Measurements from ENCODE around the gene SEMA6A. TPM values are rescaled to one million over a fixed set of nuclear protein-coding genes. Genes with fewer than 3 reads are reported as not detected.

The SEMA6A gene
- polyA plus RNA-seq, 1 donor = 72.5 TPM

- no peak for DNase-seq
Measured at GRCh38 chr5:116495786-116496357, 78.8 kb downstream of the SEMA6A start.

GRCh38 chr5:116494784-116495450, 79.7 kb downstream of the SEMA6A start:
- peak; percentile 71 for DNase-seq

DNA sequence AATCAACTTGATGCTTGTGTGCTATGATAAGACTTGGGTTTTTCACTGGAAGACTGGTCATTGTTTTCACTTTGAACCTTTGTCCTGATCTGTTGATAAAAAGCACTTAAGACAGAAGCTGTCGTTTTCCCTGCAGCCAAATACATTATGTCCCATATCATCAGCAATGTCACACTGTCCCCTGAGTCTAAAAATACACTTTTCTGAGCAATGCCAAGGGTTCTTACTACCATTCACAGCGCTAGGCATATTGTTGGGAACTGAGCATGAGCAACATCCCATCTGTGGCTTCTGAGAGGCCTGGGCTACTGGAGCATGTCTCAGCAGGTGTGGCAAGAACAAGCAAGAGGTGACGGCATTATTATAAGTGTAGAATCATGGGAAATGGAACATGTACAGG, 81.8 kb downstream of the SEMA6A start:
- DNase-seq = no peak

- no peak for DNase-seq
Measured at GRCh38 chr5:116492016-116492623, 82.5 kb downstream of the SEMA6A start.

DNA sequence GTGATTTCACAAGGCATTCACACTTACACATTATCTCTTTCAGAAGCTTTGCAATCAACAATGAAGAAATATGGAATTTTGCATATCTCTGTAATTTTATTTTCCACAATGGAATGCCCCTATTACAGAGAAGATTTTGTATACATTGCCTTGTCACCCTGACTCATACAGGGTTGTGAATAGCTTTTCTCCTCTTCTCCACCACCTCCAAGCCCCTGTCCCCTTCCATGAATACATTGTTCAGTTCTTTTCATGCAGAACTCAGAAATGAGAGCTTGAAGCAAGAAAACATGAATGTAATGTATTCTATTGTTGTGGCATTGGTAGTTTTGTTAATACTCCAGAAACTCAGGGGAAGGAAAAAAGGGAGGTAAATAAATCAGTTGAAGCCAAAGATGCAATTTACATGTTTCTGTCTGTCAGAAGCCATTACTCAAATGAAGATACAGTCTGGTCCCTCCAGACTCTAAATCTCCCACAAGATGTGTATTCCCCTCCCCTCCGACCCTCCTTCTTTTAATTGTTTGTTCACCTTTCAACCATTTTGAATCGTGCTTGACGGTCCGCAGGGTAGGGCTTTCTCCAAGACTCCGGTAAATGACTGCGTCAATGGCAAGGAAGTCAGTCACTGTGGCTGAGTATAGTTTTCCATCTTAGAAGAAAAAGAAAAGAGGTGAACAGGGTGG, 86.1 kb downstream of the SEMA6A start:
- no peak for DNase-seq

GRCh38 chr5:116487045-116487444, 87.6 kb downstream of the SEMA6A start:
- no peak for DNase-seq

DNA sequence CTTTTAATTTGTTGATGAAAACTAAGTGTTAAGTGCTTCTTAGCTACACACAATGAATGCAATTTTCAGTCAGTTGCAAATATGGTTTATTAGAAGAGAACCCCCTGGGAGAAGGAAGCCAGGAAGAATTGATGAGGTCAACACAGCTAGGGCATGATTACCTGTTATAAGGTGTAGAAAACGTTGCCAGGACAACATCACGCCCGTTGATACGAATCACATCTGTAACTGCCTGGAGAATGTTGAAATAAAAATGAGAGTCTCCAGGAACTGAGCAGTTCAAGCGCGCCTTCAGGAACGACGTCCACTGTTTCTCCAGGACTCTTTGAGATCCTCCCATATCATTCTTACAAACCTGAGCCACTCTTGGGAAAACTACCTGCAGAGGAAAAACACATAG, 88.0 kb downstream of the SEMA6A start:
- no peak for DNase-seq

DNA sequence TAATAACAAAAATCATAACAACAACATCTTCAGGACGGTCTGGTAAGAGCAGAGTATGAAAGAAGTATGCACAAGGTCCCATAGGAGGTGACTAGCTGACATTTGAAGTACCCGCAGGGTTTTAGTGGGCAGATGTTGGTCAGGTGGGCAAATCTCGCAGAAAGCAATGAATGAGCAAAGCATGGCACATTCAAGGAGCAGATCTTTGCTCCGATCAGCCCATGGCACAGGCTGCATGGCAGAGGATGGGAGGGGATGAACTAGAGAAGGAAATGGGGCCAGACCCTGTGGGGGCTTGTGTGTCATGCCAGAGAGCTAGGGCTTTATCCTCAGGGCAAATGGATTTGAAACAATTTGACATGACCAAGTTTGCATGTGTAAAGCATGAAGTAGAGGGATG, 90.0 kb downstream of the SEMA6A start:
- no peak for DNase-seq

- no peak for DNase-seq
Measured at GRCh38 chr5:116482394-116482793, 92.2 kb downstream of the SEMA6A start.

DNA sequence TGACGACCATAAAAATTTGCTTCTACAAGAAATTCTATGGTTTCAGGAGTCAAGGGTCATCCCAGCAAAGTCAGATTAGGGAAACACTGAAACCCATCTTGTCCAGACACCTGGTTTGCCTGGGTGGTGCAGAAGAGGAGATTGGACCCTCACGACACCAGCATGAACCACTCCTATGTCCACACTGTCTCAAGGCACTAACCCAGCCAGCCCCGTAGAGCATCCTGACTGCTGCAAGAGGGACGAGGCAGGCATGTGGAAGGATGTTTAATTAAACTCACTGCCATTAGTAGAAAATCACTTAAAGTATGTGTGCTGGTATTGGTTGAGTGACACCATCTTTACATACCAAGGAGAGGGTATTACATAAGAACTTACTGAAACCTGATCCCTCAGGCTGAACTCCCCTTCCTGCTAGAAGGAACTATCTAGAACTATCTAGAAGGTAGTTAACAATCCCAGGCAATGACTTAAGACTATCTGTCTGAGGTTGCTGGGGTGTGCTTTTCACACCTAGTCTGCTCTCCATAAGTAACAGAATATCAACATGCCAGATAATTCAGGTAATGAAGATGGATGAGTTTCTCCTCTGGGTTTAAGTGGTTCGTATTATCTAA, 93.6 kb downstream of the SEMA6A start:
- DNase-seq = no peak

- DNase-seq = no peak
Measured at GRCh38 chr5:116479776-116480675, 94.6 kb downstream of the SEMA6A start.

DNA sequence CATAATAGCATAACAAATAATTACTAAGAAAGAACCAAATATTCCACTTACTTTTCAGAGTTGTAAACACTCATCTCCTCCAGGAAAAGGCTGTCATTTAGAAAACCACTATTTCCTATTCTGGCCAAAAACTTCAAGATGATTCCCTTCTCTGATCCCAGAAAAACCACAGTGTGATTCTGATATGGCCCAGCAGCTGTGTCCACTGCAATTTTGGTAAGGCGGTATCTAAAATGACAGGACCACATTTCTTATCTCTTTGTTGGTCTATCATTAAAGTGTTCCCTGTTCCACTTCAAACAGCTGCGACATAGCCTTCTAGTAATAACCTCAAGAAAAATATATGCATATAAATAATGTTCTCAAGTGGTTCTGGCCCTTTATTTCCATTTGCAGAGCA, 96.1 kb downstream of the SEMA6A start:
- no peak for DNase-seq

GRCh38 chr5:116476897-116477537, 97.6 kb downstream of the SEMA6A start:
- DNase-seq = no peak

DNA sequence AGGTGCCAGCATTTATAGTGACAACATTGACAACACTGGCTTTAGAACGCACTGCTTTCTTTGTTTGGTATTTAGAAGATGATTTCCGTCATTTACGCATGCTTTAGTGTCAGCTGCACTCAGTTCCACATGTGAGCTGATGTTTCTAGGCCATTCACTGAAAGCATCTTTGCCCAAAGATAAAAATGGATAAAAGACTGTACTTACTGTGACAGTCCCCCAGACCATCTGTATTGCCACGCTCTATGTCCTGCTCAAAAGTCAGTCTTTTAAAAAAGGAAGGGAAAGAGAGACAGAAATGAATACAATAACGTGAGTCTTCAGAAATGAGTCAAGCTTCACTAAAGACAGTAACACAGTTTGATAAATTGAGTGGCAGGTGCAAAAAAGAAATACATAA, 99.3 kb downstream of the SEMA6A start:
- DNase-seq = no peak

DNA sequence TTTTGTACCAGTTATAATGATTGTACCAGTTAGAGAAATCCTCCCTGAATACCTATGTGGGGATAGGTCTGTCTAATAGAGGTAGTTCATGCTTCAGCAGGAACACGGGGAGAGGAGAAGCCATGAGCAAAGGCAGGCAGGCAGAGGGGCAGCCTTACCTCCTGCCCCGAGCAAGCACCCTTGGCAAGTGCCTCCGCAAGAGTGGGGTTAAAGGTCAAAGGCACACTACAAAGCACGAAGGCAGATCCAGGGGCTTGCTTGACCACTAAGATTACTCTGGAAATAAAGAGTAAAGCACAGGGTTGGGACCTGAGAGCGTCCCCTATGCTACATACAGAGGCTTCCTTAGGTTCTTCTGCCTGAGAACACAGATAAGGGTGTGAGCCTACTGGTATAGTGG, 100.9 kb downstream of the SEMA6A start:
- no peak for DNase-seq

DNA sequence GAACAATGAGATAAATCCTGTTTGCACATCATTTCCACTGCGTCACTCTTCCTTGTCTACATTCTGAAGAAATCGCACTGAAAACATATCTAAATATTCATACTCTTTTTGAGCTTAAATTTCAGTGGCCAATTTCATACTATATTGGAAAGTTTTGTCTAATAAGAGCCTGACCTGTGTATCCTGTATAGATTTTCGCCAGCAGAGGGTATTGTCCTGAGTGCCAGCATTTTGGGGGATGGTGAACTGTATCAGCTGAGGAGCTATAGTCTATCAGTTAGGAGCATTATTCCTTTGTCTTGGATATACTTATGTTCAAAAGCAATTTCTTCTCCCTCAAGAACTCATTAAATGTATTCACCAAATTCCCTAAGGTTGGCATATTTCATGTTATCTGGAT, 102.3 kb downstream of the SEMA6A start:
- no peak for DNase-seq

- DNase-seq = no peak
Measured at GRCh38 chr5:116469631-116470030, 105.0 kb downstream of the SEMA6A start.

DNA sequence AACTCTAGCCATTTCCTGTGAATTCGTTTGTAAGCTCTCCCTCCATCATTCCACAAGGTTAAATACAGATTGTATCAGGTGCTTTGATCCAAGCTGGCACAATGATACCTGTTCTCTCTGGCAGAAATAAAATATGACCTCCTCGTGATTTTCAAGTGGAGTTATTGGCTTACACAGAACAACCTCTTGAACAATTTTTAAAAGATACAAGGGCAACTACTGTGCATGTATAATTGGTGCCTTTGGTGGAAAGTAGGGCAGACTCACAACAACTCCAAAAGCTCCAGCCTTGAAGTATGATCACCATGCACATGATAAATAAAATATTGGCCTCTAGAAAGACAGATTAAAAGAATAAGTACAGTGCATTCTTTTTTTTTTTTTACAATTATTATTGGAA, 106.0 kb downstream of the SEMA6A start:
- no peak for DNase-seq

DNA sequence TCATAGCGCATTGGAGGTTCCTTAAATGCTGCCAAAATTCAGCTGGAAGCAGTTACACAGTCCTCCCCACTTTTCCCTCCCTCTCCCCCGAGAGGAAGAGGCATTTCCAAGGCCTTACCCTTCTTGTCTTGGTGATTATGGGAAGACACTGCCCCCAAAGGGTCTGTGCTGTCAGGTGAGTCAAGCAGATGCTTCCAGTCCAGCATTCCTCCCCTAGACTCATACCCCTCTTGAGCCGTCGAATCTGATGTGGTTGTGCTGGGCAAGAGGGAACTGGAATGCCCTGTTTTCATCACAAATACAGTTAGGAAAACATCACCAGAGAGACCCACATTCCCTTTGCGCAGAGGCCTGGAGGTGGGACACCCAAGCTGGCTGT, 107.2 kb downstream of the SEMA6A start:
- no peak for DNase-seq

DNA sequence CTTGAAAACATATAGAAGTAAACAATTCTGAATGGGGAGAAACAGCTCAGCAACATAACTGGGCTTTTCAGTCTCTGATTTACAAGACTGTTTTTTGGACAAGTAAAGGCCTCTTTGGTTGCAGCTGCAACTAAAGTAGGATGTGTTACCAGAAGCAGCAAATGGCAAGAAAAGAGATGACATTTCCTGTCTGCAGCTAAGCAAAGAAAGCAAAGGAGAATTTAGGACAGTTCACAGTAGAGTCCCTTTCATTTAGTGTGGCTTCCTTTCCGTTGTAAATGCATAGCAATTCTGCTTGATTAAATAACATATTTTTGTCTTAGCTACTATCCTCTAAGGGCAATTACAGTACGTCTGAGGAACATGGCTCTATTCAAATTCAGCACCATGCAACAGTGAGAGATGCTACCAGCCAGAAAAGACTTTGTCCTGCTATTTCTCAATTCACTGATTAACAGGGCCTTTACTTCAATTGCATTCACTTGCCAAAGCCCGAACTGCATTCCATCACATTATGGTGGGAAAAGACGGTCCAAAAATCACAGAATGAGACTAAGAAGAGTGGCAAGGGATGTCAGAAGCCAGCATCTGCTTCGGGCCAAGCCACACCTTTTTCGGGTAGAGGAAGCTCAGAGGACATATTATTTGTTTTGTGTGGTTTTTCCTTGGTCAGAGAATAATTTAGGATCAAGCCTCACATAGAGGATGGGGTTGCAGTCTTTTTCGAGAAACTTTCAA, 107.7 kb downstream of the SEMA6A start:
- DNase-seq = no peak

GRCh38 chr5:116465411-116465810, 109.2 kb downstream of the SEMA6A start:
- DNase-seq = no peak

Measured in left kidney (tissue), 2 donors.